CD14-positive monocyte (primary cell): Measurements from ENCODE around the gene RINL. TPM values are rescaled to one million over a fixed set of nuclear protein-coding genes. Genes with fewer than 3 reads are reported as not detected.
"Not testable (repeated sequence)": the region's sequence is repeated elsewhere in the genome, so short reads cannot be mapped to it uniquely, and the experiment has no call there.

Experiments
- DNase-seq, 3 donors: peaks; one replicate each; pipeline ENCODE4 v3.0.0-alpha.2; 2011 to 2022
- H2AFZ ChIP-seq: 2 replicates; pipeline ENCODE4 v1.6.0; 2012; ENCODE audit warnings: mild to moderate bottlenecking, low read depth, low read length, inconsistent platforms; ENCODE audit not compliant: insufficient read depth, poor library complexity, severe bottlenecking
- H3K27ac ChIP-seq, 2 donors: 1 replicate in 1 of 2; 2 replicates in 1 of 2; pipeline ENCODE4 v1.5.1; 2012 to 2013; ENCODE audit warnings: low read length in 2 of 2, control low read depth in 1 of 2, inconsistent platforms in 1 of 2, low read depth in 1 of 2, mild to moderate bottlenecking in 1 of 2
- H3K27me3 ChIP-seq, 2 donors: one replicate each; pipeline versions ENCODE4 v1.6.0 to v1.6.1; 2011 to 2013; ENCODE audit warnings: low read length in 2 of 2; ENCODE audit not compliant: control insufficient read depth in 2 of 2, insufficient read depth in 2 of 2
- H3K36me3 ChIP-seq, 2 donors: replicated peaks in 1 of 2; 1 replicate in 1 of 2; 2 replicates in 1 of 2; pipeline versions ENCODE4 v1.5.1 to v1.6.1; 2012 to 2013; ENCODE audit warnings: low read length in 2 of 2, control low read depth in 1 of 2, inconsistent platforms in 1 of 2, mild to moderate bottlenecking in 1 of 2; ENCODE audit not compliant: insufficient read depth in 2 of 2, control insufficient read depth in 1 of 2
- H3K4me1 ChIP-seq, 2 donors: 1 replicate in 1 of 2; 2 replicates in 1 of 2; pipeline versions ENCODE4 v1.5.1 to v1.6.1; 2012 to 2013; ENCODE audit warnings: low read length in 2 of 2, control low read depth in 1 of 2, inconsistent platforms in 1 of 2, mild to moderate bottlenecking in 1 of 2, moderate library complexity in 1 of 2; ENCODE audit not compliant: insufficient read depth in 2 of 2, control insufficient read depth in 1 of 2
- H3K4me2 ChIP-seq: replicated peaks from 2 replicates; pipeline ENCODE3; 2012; ENCODE audit warnings: low read length, moderate library complexity, mild to moderate bottlenecking; ENCODE audit not compliant: poor library complexity, severe bottlenecking; ENCODE audit errors: extremely low read depth
- H3K4me3 ChIP-seq, 3 experiments: fragments of 200-600 bp in 1 of 3; sonication (generic) in 1 of 3; replicated peaks in 1 of 3; 1 replicate in 2 of 3; 2 replicates in 1 of 3; pipeline ENCODE4 v1.5.1; 2011 to 2013; ENCODE audit warnings: low read length in 3 of 3, mild to moderate bottlenecking in 3 of 3, control low read depth in 2 of 3, low read depth in 2 of 3, inconsistent platforms in 1 of 3, moderate library complexity in 1 of 3
- H3K79me2 ChIP-seq: 2 replicates; pipeline ENCODE4 v1.6.0; 2012; ENCODE audit warnings: mild to moderate bottlenecking, control low read depth, inconsistent platforms, low read length, moderate library complexity; ENCODE audit not compliant: insufficient read depth
- H3K9ac ChIP-seq: 2 replicates; pipeline ENCODE4 v1.6.0; 2017; ENCODE audit warnings: low read length, mild to moderate bottlenecking; ENCODE audit not compliant: insufficient read depth, poor library complexity, severe bottlenecking
- H3K9me3 ChIP-seq, 2 donors: replicated peaks in 1 of 2; 1 replicate in 1 of 2; 2 replicates in 1 of 2; pipeline versions ENCODE4 v1.5.1 to v1.6.1; 2012 to 2013; ENCODE audit warnings: low read length in 2 of 2, control low read depth in 1 of 2; ENCODE audit not compliant: control insufficient read depth in 1 of 2, insufficient read depth in 1 of 2
- H4K20me1 ChIP-seq: 2 replicates; pipeline ENCODE4 v1.6.0; 2012; ENCODE audit warnings: mild to moderate bottlenecking, low read length, control low read depth, moderate library complexity; ENCODE audit not compliant: insufficient read depth
- H3K27ac Mint-ChIP-seq, 7 donors: one replicate each; pipeline ENCODE4 v1.8.0; 2020; ENCODE audit warnings: mild to moderate bottlenecking in 7 of 7, mixed read lengths in 7 of 7, moderate library complexity in 6 of 7, inconsistent platforms in 2 of 7
- H3K27me3 Mint-ChIP-seq, 3 donors: one replicate each; pipeline ENCODE4 v1.8.0; 2021 to 2022; ENCODE audit warnings: low read depth in 3 of 3, mild to moderate bottlenecking in 3 of 3, mixed read lengths in 3 of 3, moderate library complexity in 3 of 3, inconsistent platforms in 1 of 3
- H3K36me3 Mint-ChIP-seq, 2 donors: one replicate each; pipeline ENCODE4 v1.8.0; 2020; ENCODE audit warnings: mixed read lengths in 2 of 2, inconsistent platforms in 1 of 2, mild to moderate bottlenecking in 1 of 2
- H3K4me1 Mint-ChIP-seq: one replicate; pipeline ENCODE4 v1.8.0; 2020; ENCODE audit warnings: mild to moderate bottlenecking, mixed read lengths
- H3K4me3 Mint-ChIP-seq, 2 donors: one replicate each; pipeline ENCODE4 v1.8.0; 2020; ENCODE audit warnings: mild to moderate bottlenecking in 2 of 2, mixed read lengths in 2 of 2, moderate library complexity in 1 of 2
- H3K9me3 Mint-ChIP-seq, 7 donors: one replicate each; pipeline ENCODE4 v1.8.0; 2020 to 2022; ENCODE audit warnings: mixed read lengths in 7 of 7, mild to moderate bottlenecking in 6 of 7, moderate library complexity in 6 of 7, inconsistent platforms in 2 of 7
- WGBS: methylation state at CpG from one replicate; pipeline ENCODE4 v1.1.5; 2013; ENCODE audit warnings: missing lambda C conversion rate; ENCODE audit not compliant: insufficient coverage; 5-methylcytosine and 5-hydroxymethylcytosine counted together
- intact Hi-C, 2 donors: fragments of 100-400 bp; cut with micrococcal nuclease; formaldehyde crosslinking; loops; one replicate each; pipeline versions ENCODE4 v1.15.0 to v1.15.1; 2023
- polyA plus RNA-seq, 3 donors: library from polyadenylated mRNA; depleted of rRNA in 1 of 3; unstranded in 2 of 3; stranded (reverse) in 1 of 3; fragments of 300-500 nt in 2 of 3; fragments of >200 nt in 1 of 3; fragmentation: Illumina TruSeq in 2 of 3; gene quantifications; 1 replicate in 2 of 3; 2 replicates in 1 of 3; pipeline ENCODE4 v1.2.3, GENCODE V29; 2012 to 2021
- TF ChIP-seq, protein P1 (sequence below): fragments of 200-600 bp; IDR thresholded peaks from one replicate; pipeline ENCODE4 v1.8.0; 2022; ENCODE audit warnings: antibody characterized with exemption, mild to moderate bottlenecking

Gene RINL
- polyA plus RNA-seq, 3 donors, result 4.1 to 13.5 (median 7.2) TPM

DNA sequence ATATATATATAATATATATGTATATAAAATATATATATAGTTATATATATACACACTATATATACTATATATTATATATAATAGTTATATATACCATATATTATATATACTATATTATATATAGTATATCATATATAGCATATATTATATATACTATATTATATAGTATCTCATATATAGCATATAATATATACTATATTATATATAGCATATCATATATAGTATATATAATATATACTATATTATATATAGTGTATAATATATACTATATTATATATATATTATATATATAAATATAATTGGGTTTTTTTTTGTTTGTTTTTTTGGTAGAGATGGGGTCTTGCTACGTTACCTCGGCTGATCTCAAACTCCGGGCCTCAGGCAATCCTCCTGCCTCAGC lies 16.7 kb downstream of the RINL start:
- Mint-ChIP-seq H3K36me3 (no peaks in the 10 kb centered on the region), H3K9me3 (peaks cover 0 to 7% (median 0%) of the 10 kb centered on the region in 7 donors), H3K27me3 (peaks cover 2 to 7% (median 3%) of the 10 kb centered on the region in 3 donors), H3K27ac (no peak overlapping the region), H3K4me1 (peaks cover 43% of the 10 kb centered on the region), H3K4me3 (no peak overlapping the region)
- no peaks in the 10 kb centered on the region for H3K36me3 ChIP-seq
- H3K27me3 ChIP-seq, result no peaks in the 10 kb centered on the region
- DNase-seq, result no peak
- H3K9me3 ChIP-seq, result no peaks in the 10 kb centered on the region
- no peak overlapping the region for H2AFZ ChIP-seq
- no peak overlapping the region for H3K9ac ChIP-seq
- intact Hi-C loops, result no loop called here
- peaks cover 27 to 36% of the 10 kb centered on the region in 2 donors for H3K4me1 ChIP-seq
- TF ChIP-seq, protein P1, sequence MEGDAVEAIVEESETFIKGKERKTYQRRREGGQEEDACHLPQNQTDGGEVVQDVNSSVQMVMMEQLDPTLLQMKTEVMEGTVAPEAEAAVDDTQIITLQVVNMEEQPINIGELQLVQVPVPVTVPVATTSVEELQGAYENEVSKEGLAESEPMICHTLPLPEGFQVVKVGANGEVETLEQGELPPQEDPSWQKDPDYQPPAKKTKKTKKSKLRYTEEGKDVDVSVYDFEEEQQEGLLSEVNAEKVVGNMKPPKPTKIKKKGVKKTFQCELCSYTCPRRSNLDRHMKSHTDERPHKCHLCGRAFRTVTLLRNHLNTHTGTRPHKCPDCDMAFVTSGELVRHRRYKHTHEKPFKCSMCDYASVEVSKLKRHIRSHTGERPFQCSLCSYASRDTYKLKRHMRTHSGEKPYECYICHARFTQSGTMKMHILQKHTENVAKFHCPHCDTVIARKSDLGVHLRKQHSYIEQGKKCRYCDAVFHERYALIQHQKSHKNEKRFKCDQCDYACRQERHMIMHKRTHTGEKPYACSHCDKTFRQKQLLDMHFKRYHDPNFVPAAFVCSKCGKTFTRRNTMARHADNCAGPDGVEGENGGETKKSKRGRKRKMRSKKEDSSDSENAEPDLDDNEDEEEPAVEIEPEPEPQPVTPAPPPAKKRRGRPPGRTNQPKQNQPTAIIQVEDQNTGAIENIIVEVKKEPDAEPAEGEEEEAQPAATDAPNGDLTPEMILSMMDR, result no peak
- H3K4me2 ChIP-seq, result no peak overlapping the region
- no peaks in the 10 kb centered on the region for H4K20me1 ChIP-seq
- no peak overlapping the region for H3K27ac ChIP-seq
- H3K4me3 ChIP-seq, result no peak overlapping the region
- no CpG with 5 or more reads among the region's 3 CpGs for WGBS
- no peaks in the 10 kb centered on the region for H3K79me2 ChIP-seq

- 100% methylated on average over 4 of the region's 21 CpGs for WGBS
These were observed 18.4 kb downstream of the RINL start for GRCh38 chr19:38859631-38860204.

More at GRCh38 chr19:38859631-38860204, 18.4 kb downstream of the RINL start:
- H3K27me3 Mint-ChIP-seq, H3K9ac ChIP-seq, H3K9me3 ChIP-seq, H3K4me3 ChIP-seq, H3K36me3 ChIP-seq, H3K79me2 ChIP-seq, DNase-seq, H3K27me3 ChIP-seq, H3K36me3 Mint-ChIP-seq, H3K9me3 Mint-ChIP-seq, H3K27ac ChIP-seq, intact Hi-C loops, H4K20me1 ChIP-seq, H3K4me3 Mint-ChIP-seq, H3K4me2 ChIP-seq, H2AFZ ChIP-seq: not testable (repeated sequence)
- peaks cover 22 to 28% of the 10 kb centered on the region in 2 donors for H3K4me1 ChIP-seq
- Mint-ChIP-seq H3K4me1 (peaks cover 29% of the 10 kb centered on the region), H3K27ac (peak overlapping the region in 1 of 7 donors; percentile 66)
